Astrocyte of the cerebellum (primary cell): ENCODE results near the gene MST1R.

Experiments
- DNase-seq: peaks from one replicate; pipeline ENCODE4 v3.0.0-alpha.2; 2011; ENCODE audit warnings: low read depth
- H3K4me3 ChIP-seq: 2 replicates; pipeline ENCODE4 v1.5.1; 2011; ENCODE audit warnings: mild to moderate bottlenecking, low read depth, low read length, moderate library complexity
- in situ Hi-C: cut with HindIII; loops from 2 replicates; pipeline ENCODE4 v1.10.0; 2017; ENCODE audit warnings: low sequenced_read_pairs
- TF ChIP-seq, protein P1 (sequence below): IDR thresholded peaks from 2 replicates; pipeline ENCODE4 v1.5.1; 2012; ENCODE audit warnings: low read length, low read depth, moderate library complexity, mild to moderate bottlenecking; ENCODE audit errors: missing control alignments

Gene MST1R

DNA sequence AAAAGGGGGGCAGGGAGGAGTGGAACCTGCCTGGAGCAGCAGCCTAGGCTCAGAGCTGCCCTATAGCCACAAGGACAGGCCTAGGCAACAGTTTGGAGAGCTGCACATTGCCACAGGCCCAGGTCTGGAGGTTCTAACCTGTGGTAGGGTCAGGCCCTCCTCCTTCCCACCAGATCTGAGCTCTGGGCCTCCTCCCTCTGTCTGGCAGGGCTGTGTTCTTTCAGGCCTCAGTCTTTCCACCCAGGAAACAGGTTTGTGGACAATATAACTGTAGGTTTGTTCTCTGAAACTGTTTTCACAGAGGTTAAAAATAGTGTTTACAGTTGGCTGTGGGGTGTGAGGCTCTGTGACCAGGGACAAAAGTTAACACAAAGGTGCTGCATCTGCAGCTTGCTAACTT is 25.0 kb downstream of the MST1R start:
- in situ Hi-C loops: no loop called here
- no peak overlapping the region for H3K4me3 ChIP-seq
- no peak for DNase-seq
- TF ChIP-seq, protein P1, sequence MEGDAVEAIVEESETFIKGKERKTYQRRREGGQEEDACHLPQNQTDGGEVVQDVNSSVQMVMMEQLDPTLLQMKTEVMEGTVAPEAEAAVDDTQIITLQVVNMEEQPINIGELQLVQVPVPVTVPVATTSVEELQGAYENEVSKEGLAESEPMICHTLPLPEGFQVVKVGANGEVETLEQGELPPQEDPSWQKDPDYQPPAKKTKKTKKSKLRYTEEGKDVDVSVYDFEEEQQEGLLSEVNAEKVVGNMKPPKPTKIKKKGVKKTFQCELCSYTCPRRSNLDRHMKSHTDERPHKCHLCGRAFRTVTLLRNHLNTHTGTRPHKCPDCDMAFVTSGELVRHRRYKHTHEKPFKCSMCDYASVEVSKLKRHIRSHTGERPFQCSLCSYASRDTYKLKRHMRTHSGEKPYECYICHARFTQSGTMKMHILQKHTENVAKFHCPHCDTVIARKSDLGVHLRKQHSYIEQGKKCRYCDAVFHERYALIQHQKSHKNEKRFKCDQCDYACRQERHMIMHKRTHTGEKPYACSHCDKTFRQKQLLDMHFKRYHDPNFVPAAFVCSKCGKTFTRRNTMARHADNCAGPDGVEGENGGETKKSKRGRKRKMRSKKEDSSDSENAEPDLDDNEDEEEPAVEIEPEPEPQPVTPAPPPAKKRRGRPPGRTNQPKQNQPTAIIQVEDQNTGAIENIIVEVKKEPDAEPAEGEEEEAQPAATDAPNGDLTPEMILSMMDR: no peak

DNA sequence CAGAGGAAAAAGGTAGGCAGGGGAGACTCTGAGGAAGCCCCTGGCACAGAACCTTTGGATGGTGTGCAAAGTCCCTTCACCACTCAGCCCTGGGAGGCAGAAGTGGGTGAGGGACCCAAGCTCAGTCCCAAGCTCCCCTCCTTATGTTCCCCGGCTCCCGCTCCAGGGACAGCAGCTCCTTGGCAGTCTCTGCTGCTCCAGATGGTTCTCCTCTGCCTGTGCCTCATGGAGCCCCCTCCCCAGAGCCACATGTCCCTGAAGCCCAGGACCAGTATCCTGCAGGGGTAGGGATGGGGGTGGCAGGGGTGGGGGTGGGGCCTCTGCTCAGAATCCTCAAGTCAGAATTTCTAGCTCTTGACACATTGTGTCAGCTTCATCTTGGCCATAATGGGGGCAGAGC is 26.0 kb downstream of the MST1R start:
- in situ Hi-C loops: no loop called here
- no peak for DNase-seq
- H3K4me3 ChIP-seq: no peak overlapping the region
- TF ChIP-seq, protein P1: no peak

DNA sequence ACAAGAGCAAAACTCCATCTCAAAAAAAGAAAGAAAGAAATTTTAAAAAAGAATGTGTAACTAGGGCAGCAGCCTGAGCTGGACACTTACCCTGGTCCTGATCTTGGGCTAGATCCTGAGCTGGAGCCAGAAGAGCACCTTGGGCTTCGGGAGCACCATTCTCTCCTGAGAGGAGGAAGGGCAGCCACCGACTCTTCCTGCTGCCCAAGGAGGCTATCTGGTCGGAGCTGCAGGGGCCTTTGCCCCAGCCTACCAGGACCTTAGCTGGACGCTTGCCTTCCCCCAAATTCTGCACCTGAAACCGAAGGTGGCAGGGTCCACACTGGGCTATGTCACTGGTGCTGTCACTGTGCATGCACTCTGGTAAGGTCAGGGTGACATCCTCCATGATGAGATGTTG is 27.1 kb downstream of the MST1R start:
- in situ Hi-C loops: no loop called here
- H3K4me3 ChIP-seq: no peak overlapping the region
- TF ChIP-seq, protein P1: no peak
- no peak for DNase-seq

DNA sequence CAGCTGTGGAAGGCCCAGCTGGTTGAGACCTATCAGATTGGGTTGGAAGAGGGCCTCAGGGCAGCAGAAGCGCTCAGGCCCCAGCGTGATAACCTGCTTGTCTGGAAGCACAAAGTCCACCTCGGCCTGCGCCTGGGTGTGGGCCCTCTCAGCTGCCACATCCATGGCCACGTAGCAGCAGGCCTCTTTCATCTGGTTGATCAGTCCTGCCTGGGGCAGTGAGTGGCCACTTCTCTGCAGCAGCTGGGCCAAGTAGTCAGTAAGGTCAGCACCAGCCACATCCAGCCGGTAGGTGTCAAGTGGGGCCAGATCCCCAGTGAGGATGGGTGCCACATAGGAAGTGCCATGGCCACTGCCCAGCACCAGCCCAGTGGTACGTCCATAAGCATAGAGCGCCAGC is 30.1 kb downstream of the MST1R start:
- H3K4me3 ChIP-seq: no peak overlapping the region
- in situ Hi-C loops: loop anchor here (25.0 kb wide), 2 partner anchors 136 to 189 kb away; no protein-coding TSS in a partner anchor
- no peak for DNase-seq
- TF ChIP-seq, protein P1: no peak

DNA sequence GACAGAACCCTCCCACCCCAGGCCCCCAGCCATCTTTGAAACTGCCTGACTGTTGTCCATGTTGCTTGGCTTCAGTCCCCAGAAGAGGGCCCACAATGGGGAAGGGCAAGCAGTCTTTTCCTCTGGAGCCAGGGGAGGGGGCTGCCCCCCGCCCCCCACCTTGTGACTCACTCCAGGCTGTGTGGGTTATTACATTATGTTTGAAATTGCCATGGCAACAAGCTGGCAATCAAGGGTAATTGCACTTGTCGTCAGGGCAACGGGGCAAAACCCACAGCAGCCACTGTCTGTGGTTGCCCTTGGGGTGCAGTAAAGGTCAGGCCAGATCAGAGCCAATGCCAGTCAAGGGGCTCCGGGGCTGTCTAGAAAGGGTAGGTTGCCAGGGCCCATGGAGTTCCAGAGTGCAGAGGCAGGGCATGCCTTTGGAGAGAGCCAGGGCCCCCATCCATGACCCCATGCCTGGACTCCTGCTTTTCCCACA is 30.8 kb downstream of the MST1R start:
- TF ChIP-seq, protein P1: no peak
- DNase-seq: no peak
- in situ Hi-C loops: loop anchor here (25.0 kb wide), 2 partner anchors 136 to 189 kb away; no protein-coding TSS in a partner anchor
- no peak overlapping the region for H3K4me3 ChIP-seq

DNA sequence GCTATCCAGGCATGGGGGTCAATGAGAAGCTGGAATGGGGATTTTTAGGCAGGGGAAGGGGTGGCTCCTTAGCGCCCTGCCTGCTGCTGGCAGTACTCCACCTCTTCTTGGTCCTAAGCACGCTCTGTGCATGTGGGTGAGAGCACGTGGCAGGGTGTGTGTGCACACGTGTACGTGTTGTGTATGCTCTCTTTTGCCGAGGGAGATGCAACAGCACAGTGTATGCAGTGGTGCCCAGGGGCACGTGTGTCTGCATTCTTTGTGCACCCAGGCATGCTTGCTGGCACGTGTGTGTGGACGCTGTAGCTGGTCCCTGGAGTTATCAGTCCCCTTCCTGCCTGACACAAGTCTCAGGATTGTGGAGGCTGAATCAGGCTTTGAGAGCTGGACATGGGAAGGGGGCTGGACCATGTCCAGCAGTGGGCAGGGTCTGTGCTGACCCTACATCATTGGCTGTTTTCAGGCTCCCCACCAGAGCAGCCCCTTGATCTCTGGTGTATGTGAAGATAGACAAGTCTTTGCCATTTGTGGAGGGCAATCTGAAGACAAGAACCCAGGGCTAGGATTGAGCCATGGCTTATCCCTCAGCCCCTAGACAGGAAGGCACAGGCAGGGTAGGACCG is 32.0 kb downstream of the MST1R start:
- no peak overlapping the region for H3K4me3 ChIP-seq
- TF ChIP-seq, protein P1: no peak
- no peak for DNase-seq
- in situ Hi-C loops: loop anchor here (25.0 kb wide), 2 partner anchors 134 to 191 kb away; no protein-coding TSS in a partner anchor
